Endodermal cell (in vitro differentiated cells): ENCODE data around the gene CIDEC. TPM values are rescaled to one million over a fixed set of nuclear protein-coding genes. Genes with fewer than 3 reads are reported as not detected.
A peak's percentile ranks its signal among the peaks of the same experiment; 100 is the strongest.
"Not testable (repeated sequence)": the region's sequence is repeated elsewhere in the genome, so short reads cannot be mapped to it uniquely, and the experiment has no call there.

Source experiments
- DNase-seq: peaks from one replicate; pipeline ENCODE4 v3.0.0-alpha.2; 2017
- H3K27ac ChIP-seq: 2 replicates; pipeline ENCODE4 v1.5.1; 2013; ENCODE audit warnings: mild to moderate bottlenecking, low read depth, low read length, moderate library complexity
- H3K27me3 ChIP-seq: 2 replicates; pipeline ENCODE4 v1.6.1; 2013; ENCODE audit warnings: mild to moderate bottlenecking, low read length, moderate library complexity; ENCODE audit not compliant: insufficient read depth, control insufficient read depth, poor library complexity, severe bottlenecking
- H3K36me3 ChIP-seq: 2 replicates; pipeline ENCODE4 v1.7.0; 2013; ENCODE audit warnings: mild to moderate bottlenecking, low read length, moderate library complexity; ENCODE audit not compliant: control insufficient read depth, insufficient read depth
- H3K4me1 ChIP-seq: one replicate; pipeline ENCODE4 v1.7.0; 2013; ENCODE audit warnings: low read length; ENCODE audit not compliant: control insufficient read depth, insufficient read depth
- H3K4me3 ChIP-seq: 2 replicates; pipeline ENCODE4 v1.5.1; 2013; ENCODE audit warnings: mild to moderate bottlenecking, low read length, moderate library complexity
- H3K9ac ChIP-seq: 2 replicates; pipeline ENCODE4 v1.6.1; 2013; ENCODE audit warnings: mild to moderate bottlenecking, low read length, moderate library complexity; ENCODE audit not compliant: poor library complexity, severe bottlenecking; ENCODE audit errors: extremely low read depth
- H3K9me3 ChIP-seq: 2 replicates; pipeline ENCODE4 v1.6.1; 2013; ENCODE audit warnings: mild to moderate bottlenecking, low read length, moderate library complexity; ENCODE audit not compliant: control insufficient read depth
- H3K27ac Mint-ChIP-seq: 2 replicates; pipeline ENCODE4 v1.8.0; 2020; ENCODE audit warnings: mixed read lengths
- H3K27me3 Mint-ChIP-seq: 2 replicates; pipeline ENCODE4 v1.8.0; 2021; ENCODE audit warnings: mild to moderate bottlenecking, mixed read lengths; ENCODE audit not compliant: insufficient read depth
- H3K36me3 Mint-ChIP-seq: 2 replicates; pipeline ENCODE4 v1.8.0; 2020; ENCODE audit warnings: low read depth, mixed read lengths
- H3K4me1 Mint-ChIP-seq: 2 replicates; pipeline ENCODE4 v1.8.0; 2020; ENCODE audit warnings: mixed read lengths
- H3K4me3 Mint-ChIP-seq: 2 replicates; pipeline ENCODE4 v1.8.0; 2020; ENCODE audit warnings: mild to moderate bottlenecking, moderate library complexity, mixed read lengths
- H3K9me3 Mint-ChIP-seq: 2 replicates; pipeline ENCODE4 v1.8.0; 2020; ENCODE audit warnings: mild to moderate bottlenecking, mixed read lengths
- CTCF ChIP-seq: fragments of 200-600 bp; sonication (generic); conservative IDR thresholded peaks from 2 replicates; pipeline ENCODE4 v1.5.0; 2021; ENCODE audit warnings: antibody characterized with exemption, mild to moderate bottlenecking
- WGBS, 2 experiments: methylation state at CpG; one replicate each; pipeline versions ENCODE4 v1.1.5 to v1.1.7; 2013; ENCODE audit warnings: missing lambda C conversion rate in 2 of 2, mixed read lengths in 1 of 2; ENCODE audit not compliant: insufficient coverage in 1 of 2, insufficient read length in 1 of 2; 5-methylcytosine and 5-hydroxymethylcytosine counted together
- total RNA-seq, 2 donors: library from RNA; stranded (reverse); fragmentation: NEBNext Ultra II Directional in 1 of 2; extraction: Animal tissue kit (Norgen Biotek cat#: 25700) in 1 of 2; gene quantifications; 2 replicates in 1 of 2; 3 replicates in 1 of 2; pipeline ENCODE4 v1.2.1, GENCODE V29; 2021

CIDEC gene
- total RNA-seq, 2 donors from 2014 or later = not detected

- not testable (repeated sequence) for H3K27ac ChIP-seq, H3K9me3 ChIP-seq, H3K27ac Mint-ChIP-seq, H3K4me3 Mint-ChIP-seq, H3K27me3 Mint-ChIP-seq, H3K9me3 Mint-ChIP-seq, H3K9ac ChIP-seq, H3K4me1 ChIP-seq, H3K4me1 Mint-ChIP-seq, DNase-seq, H3K36me3 Mint-ChIP-seq, H3K4me3 ChIP-seq, H3K36me3 ChIP-seq, H3K27me3 ChIP-seq
- peak; percentile 77 for TF ChIP-seq CTCF
- 48 to 50% methylated on average over 2 to 4 of the region's 4 CpGs for WGBS, 2 experiments
Measured at GRCh38 chr3:9848860-9849259, 31.2 kb downstream of the CIDEC start.

- not testable (repeated sequence) for H3K27ac Mint-ChIP-seq, H3K9me3 ChIP-seq, H3K36me3 Mint-ChIP-seq, H3K27me3 ChIP-seq, DNase-seq, H3K4me3 Mint-ChIP-seq, H3K4me1 Mint-ChIP-seq, H3K27ac ChIP-seq, H3K9me3 Mint-ChIP-seq, H3K9ac ChIP-seq, H3K36me3 ChIP-seq, H3K27me3 Mint-ChIP-seq, H3K4me3 ChIP-seq, H3K4me1 ChIP-seq
- WGBS, 2 experiments = 72% methylated on average over 7 of the region's 9 CpGs; no CpG with 5 or more reads in 1 of the 2 experiments
Measured at GRCh38 chr3:9847870-9848269, 32.2 kb downstream of the CIDEC start.

GRCh38 chr3:9846931-9847488 lies 33.0 kb downstream of the CIDEC start:
- DNase-seq = no peak
- no peaks in the 10 kb centered on the region for H3K9me3 ChIP-seq
- 93 to 100% methylated on average over 5 to 6 of the region's 6 CpGs for WGBS, 2 experiments
- no peak overlapping the region for H3K9ac ChIP-seq
- no peak overlapping the region for H3K27ac ChIP-seq
- Mint-ChIP-seq H3K27ac (no peak overlapping the region), H3K9me3 (no peaks in the 10 kb centered on the region), H3K27me3 (peaks cover 3% of the 10 kb centered on the region), H3K4me1 (no peaks in the 10 kb centered on the region), H3K4me3 (no peak overlapping the region), H3K36me3 (peaks cover 5% of the 10 kb centered on the region)
- H3K36me3 ChIP-seq = no peaks in the 10 kb centered on the region
- no peak for TF ChIP-seq CTCF
- H3K4me3 ChIP-seq = no peak overlapping the region
- H3K4me1 ChIP-seq = no peaks in the 10 kb centered on the region
- H3K27me3 ChIP-seq = no peaks in the 10 kb centered on the region

DNA sequence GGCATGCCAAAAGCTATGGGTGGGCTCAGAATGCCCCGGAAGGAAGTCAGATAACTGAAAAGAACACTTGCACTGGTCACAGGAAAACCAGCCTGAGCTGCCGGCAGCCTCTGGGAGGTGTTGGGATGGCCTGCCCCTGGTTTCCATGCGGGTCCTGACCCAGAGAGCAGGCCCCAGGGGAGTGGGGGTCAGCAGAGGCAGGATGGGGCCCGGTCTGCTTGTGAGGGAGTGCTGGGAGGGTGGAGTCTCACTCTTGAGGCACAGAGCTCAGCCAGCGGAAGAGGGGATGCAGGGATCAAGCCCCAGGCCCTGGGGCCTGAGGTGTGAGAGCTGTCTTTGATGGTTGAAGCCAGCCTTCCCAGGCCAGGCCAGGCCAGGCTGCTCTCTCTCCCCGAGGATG lies 33.8 kb downstream of the CIDEC start:
- no peaks in the 10 kb centered on the region for H3K4me1 ChIP-seq
- no peaks in the 10 kb centered on the region for H3K4me1 Mint-ChIP-seq

More for the DNA sequence above, 33.8 kb downstream of the CIDEC start:
- DNase-seq = no peak
- no peak for TF ChIP-seq CTCF
- H3K4me3 Mint-ChIP-seq = no peak overlapping the region
- H3K9me3 Mint-ChIP-seq = no peaks in the 10 kb centered on the region
- peaks cover 12% of the 10 kb centered on the region for H3K36me3 Mint-ChIP-seq
- H3K27ac Mint-ChIP-seq = no peak overlapping the region
- H3K4me3 ChIP-seq = no peak overlapping the region
- no peaks in the 10 kb centered on the region for H3K27me3 Mint-ChIP-seq
- H3K9ac ChIP-seq = no peak overlapping the region
- H3K27ac ChIP-seq = no peak overlapping the region
- peaks cover 7% of the 10 kb centered on the region for H3K36me3 ChIP-seq
- 93% methylated on average over 4 to 6 of the region's 6 CpGs for WGBS, 2 experiments
- H3K27me3 ChIP-seq = no peaks in the 10 kb centered on the region
- H3K9me3 ChIP-seq = no peaks in the 10 kb centered on the region
